Measurements from ENCODE around the gene MAL. TPM values are rescaled to one million over a fixed set of nuclear protein-coding genes. Genes with fewer than 3 reads are reported as not detected.

The MAL gene
- total RNA-seq, 1 experiment from 2014 or later, result not detected

DNA sequence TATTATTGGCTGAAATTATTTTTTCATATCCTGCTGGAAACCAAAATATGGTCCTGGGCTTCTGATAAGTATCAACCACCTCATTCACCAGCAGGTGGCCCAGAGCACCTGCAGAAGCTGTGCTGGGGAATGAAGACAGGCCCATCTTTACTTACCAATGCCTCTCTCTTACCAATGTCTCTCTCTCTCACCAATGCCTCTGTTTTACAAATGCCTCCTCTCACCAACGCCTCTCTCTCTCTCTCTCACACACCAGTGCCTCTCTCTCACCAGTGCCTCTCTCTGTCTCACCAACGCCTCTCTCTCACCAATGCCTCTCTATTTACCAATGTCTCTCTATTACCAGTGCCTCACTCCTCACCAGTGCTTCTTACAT, 2.3 kb upstream of the MAL start:
- Mint-ChIP-seq H3K4me3 (ENCODE audit: low read depth, unreplicated experiment) (no peak overlapping the region), H3K36me3 (ENCODE audit: insufficient read depth, unreplicated experiment) (no peaks in the 10 kb centered on the region), H3K27ac (ENCODE audit: unreplicated experiment) (no peak overlapping the region), H3K27me3 (ENCODE audit: unreplicated experiment) (peaks cover 64% of the 10 kb centered on the region), H3K9me3 (ENCODE audit: low read depth, unreplicated experiment) (no peaks in the 10 kb centered on the region), H3K4me1 (ENCODE audit: low read depth, unreplicated experiment) (peaks cover 31% of the 10 kb centered on the region)
- BruUV-seq (replicated peaks), result no TSS peak
- intact Hi-C loops (cut with micrococcal nuclease; ENCODE audit: unreplicated experiment), result loop anchor here (2.0 to 5.0 kb wide), 3 partner anchors 34 to 92 kb away; no protein-coding TSS in a partner anchor
- TF ChIP-seq CTCF (IDR thresholded peaks at IDR 0.05; ENCODE audit: unreplicated experiment), result peak; percentile 18
- CTCF ChIA-PET, result interaction anchor here (1.2 to 1.9 kb wide), 6 partner anchors 31 to 92 kb away, joined by 5 to 34 read pairs (median 10); no protein-coding TSS in a partner anchor
- DNase-seq, result peak; percentile 45

DNA sequence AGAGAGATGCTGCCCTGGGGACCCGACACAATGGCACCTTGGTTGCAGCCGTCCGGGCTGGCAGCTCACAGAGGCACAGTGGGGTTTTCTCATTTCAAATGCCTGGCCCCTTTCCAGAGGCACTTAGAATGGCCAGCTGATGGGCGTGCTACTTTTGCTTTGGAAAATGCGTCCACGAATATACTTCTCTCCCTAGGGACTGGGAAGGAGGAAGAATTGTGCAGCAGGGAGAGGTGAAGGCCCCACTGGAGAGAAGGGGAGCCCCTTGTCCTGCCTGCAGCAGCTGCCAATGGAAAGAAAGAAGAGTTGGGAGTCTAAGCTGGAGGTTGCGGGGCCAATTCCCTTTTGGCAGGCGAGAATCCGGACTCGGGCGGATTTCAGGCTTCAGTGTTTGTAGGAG, 1.1 kb upstream of the MAL start:
- BruUV-seq (replicated peaks), result no TSS peak
- no peaks in the 10 kb centered on the region for H3K36me3 Mint-ChIP-seq (ENCODE audit: insufficient read depth, unreplicated experiment)
- H3K9me3 Mint-ChIP-seq (ENCODE audit: low read depth, unreplicated experiment), result no peaks in the 10 kb centered on the region
- peaks cover 28% of the 10 kb centered on the region for H3K4me1 Mint-ChIP-seq (ENCODE audit: low read depth, unreplicated experiment)
- DNase-seq, result no peak
- CTCF ChIA-PET, result interaction anchor here (0.7 to 1.4 kb wide), 2 partner anchors 39 to 91 kb away, joined by 3 to 4 read pairs; no protein-coding TSS in a partner anchor
- TF ChIP-seq CTCF (IDR thresholded peaks at IDR 0.05; ENCODE audit: unreplicated experiment), result no peak
- peaks cover 62% of the 10 kb centered on the region for H3K27me3 Mint-ChIP-seq (ENCODE audit: unreplicated experiment)
- H3K4me3 Mint-ChIP-seq (ENCODE audit: low read depth, unreplicated experiment), result no peak overlapping the region
- no peak overlapping the region for H3K27ac Mint-ChIP-seq (ENCODE audit: unreplicated experiment)
- intact Hi-C loops (cut with micrococcal nuclease; ENCODE audit: unreplicated experiment), result loop anchor here (5.0 kb wide), 2 partner anchors 33 to 37 kb away; no protein-coding TSS in a partner anchor

GRCh38 chr2:95024960-95025405, 525 bp upstream of the MAL start:
- CTCF ChIA-PET, result interaction anchor here (0.7 to 1.4 kb wide), 2 partner anchors 39 to 91 kb away, joined by 3 to 4 read pairs; no protein-coding TSS in a partner anchor
- Mint-ChIP-seq H3K27ac (ENCODE audit: unreplicated experiment) (no peak overlapping the region), H3K36me3 (ENCODE audit: insufficient read depth, unreplicated experiment) (no peaks in the 10 kb centered on the region), H3K9me3 (ENCODE audit: low read depth, unreplicated experiment) (peaks cover 2% of the 10 kb centered on the region), H3K4me3 (ENCODE audit: low read depth, unreplicated experiment) (peak overlapping the region; percentile 67), H3K27me3 (ENCODE audit: unreplicated experiment) (peaks cover 62% of the 10 kb centered on the region), H3K4me1 (ENCODE audit: low read depth, unreplicated experiment) (peaks cover 29% of the 10 kb centered on the region)
- no peak for DNase-seq
- intact Hi-C loops (cut with micrococcal nuclease; ENCODE audit: unreplicated experiment), result loop anchor here (5.0 kb wide), 2 partner anchors 32 to 38 kb away; no protein-coding TSS in a partner anchor
- BruUV-seq (replicated peaks), result no TSS peak
- no peak for TF ChIP-seq CTCF (IDR thresholded peaks at IDR 0.05; ENCODE audit: unreplicated experiment)

GRCh38 chr2:95026471-95027368, 1.2 kb downstream of the MAL start:
- intact Hi-C loops (cut with micrococcal nuclease; ENCODE audit: unreplicated experiment), result no loop called here
- CTCF ChIA-PET, result interaction anchor here (1.4 kb wide), 1 partner anchor 54 kb away, joined by 5 read pairs; no protein-coding TSS in a partner anchor
- Mint-ChIP-seq H3K9me3 (ENCODE audit: low read depth, unreplicated experiment) (peaks cover 2% of the 10 kb centered on the region), H3K27ac (ENCODE audit: unreplicated experiment) (no peak overlapping the region), H3K4me1 (ENCODE audit: low read depth, unreplicated experiment) (peaks cover 36% of the 10 kb centered on the region), H3K27me3 (ENCODE audit: unreplicated experiment) (peaks cover 48% of the 10 kb centered on the region), H3K36me3 (ENCODE audit: insufficient read depth, unreplicated experiment) (no peaks in the 10 kb centered on the region), H3K4me3 (ENCODE audit: low read depth, unreplicated experiment) (peak overlapping the region; percentile 67)
- peak; percentile 27 for DNase-seq
- no TSS peak for BruUV-seq (replicated peaks)
- no peak for TF ChIP-seq CTCF (IDR thresholded peaks at IDR 0.05; ENCODE audit: unreplicated experiment)

Data from Calu3 (cell line).